ENCODE measurements around the gene DPP3.
A peak's percentile ranks its signal among the peaks of the same experiment; 100 is the strongest.
"Not testable (repeated sequence)": the region's sequence is repeated elsewhere in the genome, so short reads cannot be mapped to it uniquely, and the experiment has no call there.

The DPP3 gene

DNA sequence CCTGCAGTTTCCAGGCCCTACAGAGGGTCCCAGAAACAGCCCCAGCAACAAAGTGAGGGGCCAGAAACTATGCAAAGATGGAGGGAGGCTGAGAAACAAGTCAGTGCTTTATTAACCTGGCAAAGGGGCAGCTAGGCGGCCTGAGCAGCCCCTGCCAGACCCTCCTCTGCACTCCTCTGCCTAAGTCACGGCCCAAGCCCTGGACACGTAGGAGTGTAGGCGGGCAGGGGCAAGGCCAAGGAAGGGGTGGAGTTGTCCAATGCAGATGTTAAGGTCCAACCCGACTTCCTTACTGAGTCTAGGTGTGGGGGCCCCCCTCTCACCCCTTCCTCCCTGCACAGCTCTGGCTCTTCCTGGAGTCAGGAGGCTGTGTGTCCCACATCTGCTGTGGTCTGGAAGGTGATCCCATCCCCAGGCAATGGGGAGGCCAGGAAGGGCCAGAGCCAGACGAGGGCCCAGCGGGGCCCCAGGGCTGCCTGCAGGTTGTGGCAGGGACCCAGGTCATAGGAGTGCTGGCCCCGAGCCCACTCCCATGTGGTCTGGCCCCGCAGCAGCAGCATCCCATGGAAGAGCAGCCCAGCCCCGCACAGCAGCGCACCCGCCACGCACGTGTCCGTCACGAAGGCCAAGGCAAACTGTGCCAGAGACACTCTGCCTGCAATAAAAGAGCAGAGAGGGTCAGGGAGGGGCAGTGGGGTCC lies 59.1 kb downstream of the DPP3 start:
- no peak for DNase-seq (ENCODE audit: low read depth)

DNA sequence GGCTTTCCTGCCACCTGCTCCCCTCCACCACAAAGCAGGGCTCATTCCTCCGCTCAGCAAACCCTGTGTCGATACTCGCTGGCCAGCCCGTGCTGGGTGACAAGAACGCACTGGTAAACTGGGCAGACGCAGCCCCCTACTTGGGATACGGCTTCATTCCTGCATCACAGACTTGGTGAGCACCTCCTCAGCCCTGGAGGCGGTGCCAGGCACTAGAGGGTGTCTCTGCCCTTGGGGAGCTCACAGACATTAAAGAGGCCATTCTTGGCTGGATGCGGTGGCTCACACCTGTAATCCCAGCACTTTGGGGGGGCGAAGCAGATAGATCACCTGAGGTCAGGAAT lies 59.6 kb downstream of the DPP3 start:
- DNase-seq (ENCODE audit: low read depth): no peak

DNA sequence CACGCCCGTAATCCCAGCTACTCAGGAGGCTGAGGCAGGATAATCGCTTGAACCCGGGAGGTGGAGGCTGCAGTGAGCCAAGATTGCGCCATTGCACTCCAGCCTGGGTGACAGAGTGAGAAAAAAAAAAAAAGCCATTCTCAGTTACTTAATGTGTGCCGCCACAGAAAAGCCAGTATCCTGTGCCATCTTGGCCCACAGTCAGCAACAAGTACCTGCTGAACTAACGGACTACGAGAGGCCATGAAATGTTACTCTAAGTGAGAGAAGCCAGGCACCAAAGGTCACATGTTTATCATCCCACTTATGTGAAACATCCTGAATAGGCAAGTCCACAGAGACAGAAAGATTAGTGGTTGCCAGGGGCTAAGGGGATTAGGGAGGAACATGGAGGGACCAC lies 60.4 kb downstream of the DPP3 start:
- DNase-seq (ENCODE audit: low read depth): not testable (repeated sequence)

DNA sequence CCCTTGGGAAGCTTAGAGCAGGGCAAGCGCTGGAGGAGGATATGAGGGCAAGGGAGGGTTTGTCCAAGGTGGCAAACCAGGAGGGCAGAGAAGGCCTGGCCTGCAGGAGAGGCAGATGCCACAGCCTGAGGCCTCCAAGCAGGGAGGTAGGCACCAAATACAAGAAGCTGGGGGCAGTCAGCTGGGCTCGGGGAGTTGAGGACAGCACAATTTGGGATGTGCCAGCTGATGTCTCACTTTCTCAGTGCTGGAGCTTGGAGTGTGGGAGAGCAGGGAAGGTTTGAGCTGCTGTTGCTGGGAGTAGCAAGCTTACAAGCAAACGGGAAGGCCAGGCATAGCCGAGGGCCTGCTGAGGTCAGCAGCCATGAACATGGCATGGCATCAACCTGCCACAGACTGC lies 61.7 kb downstream of the DPP3 start:
- DNase-seq (ENCODE audit: low read depth): no peak

- no peak for DNase-seq (ENCODE audit: low read depth)
Observed at GRCh38 chr11:66542362-66542761, 62.1 kb downstream of the DPP3 start.

DNA sequence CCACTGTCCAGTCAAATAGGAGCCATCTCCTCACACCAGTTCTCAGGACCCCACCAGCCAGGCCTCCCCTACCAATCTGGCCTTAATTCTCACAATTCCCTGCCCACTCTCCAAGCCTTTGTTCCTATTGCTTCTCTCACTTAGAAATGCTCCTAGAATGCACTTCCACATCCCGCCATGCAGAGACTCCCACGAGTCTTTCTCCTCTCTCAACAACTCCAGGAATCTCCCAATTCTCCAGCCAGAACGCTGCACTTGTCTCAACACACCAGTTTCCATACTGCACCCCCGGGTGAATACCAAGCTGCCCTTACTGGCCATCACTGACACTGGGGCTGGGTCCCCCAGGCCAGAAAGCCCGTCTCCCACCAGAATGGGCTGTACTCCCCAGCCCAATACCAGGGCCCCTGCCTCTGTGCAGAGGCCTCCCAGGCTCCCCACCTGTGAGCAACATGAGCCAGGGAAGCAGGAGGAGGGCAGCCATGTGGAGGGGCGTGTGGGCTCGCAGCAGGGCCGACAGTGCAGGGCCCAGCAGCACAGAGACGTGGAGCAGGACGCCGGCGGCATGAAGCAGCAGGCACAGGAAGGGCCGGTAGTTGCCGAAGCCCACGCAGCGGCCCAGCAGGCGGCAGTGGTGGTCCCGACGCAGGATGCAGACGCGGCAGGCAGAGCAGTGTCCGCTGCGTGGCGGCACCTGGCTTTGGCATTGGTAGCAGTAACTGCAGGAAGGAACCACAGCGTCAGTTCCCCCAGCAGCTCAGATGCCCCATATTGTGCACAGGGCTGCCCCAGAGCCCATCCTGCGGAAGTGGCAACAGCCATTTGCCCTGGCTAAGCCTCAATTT lies 63.3 kb downstream of the DPP3 start:
- peak; percentile 12 for DNase-seq (ENCODE audit: low read depth)

DNA sequence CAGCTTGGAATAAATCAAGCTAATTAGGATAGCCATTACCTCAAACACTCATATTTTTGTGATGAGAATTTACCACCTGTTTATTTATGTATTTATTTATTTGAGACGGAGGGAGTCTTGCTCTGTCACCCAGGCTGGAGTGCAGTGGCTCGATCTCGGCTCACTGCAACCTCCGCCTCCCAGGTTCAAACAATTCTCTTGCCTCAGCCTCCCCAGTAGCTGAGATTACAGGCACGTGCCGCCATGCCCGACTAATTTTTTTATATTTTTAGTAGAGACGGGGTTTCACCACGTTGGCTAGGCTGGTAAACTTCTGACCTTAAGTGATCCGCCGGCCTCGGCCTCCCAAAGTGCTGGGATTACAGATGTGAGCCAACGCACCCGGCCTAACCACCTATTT lies 64.7 kb downstream of the DPP3 start:
- not testable (repeated sequence) for DNase-seq (ENCODE audit: low read depth)

DNA sequence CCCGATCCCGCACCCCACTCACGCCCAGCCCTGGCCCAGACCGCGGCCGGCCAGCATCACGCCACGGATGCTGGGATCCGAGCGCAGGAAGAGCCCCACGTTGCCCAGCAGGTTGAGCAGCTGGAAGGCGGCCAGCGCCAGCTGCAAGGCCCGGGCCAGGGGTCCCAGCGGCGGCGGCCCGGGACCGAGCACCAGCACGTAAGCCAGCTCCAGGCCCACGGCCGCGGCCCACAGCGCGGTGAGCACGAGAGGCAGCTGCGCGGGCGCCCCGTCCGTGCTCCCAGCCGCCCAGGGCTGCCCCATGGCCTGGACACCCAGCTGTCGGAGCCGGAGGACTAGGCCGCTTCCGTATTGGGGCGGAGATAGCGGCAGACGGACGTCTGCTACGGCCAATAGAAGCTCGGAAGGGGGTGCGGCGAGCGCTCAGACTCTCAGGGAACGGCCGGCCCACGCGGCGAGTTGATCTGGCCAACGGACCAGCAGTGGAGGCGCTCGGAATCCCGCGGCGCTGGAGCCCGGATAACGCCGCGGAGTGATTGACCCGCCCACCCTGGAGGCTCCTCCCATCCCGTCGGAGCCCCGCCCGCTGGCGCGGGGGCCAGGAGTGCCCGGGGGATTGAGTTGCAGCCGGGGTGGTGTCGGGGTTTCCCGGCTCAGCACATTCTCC lies 65.6 kb downstream of the DPP3 start, which contains the start of gene ZDHHC24:
TSS of gene ZDHHC24 (minus strand) at position 348 of the 667 bp plus-strand sequence. CDS start at position 303, 45 bp downstream.
- peak; percentile 94 for DNase-seq (ENCODE audit: low read depth)

DNA sequence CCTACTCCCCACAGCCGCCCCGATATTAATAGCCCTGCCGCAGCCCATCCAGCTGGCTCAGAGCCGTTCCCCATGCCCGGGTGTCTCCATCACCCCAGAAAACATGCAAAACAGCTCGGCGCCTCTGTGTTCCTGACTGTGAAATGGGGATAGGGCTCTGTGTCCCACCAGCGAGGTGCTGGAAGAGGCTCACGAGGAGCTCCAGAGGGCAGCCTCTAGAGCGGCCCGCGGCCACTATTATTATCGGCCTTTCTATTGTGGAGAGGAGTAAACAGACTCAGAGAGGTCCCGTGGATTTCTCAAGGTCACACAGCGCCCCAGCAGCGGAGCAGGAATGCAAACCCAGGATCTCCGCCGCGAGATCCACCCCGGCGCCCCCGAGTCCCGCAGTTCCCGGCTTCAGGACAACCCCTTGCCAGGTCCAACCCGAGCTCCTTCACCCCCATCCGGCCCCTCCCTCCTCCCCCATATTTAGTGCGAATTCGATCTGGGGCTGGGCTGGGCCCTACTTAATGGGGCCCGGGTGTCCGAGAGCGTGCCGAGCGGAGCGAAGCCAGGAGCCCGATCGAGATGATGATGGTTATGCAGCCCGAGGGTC lies 66.2 kb downstream of the DPP3 start, which contains the start of gene ACTN3:
TSS of gene ACTN3 (plus strand) at position 536 of the 598 bp plus-strand sequence. CDS start at position 571, 35 bp downstream.
- DNase-seq (ENCODE audit: low read depth): no peak

GRCh38 chr11:66546966-66547661 lies 66.9 kb downstream of the DPP3 start:
- DNase-seq (ENCODE audit: low read depth): no peak

DNA sequence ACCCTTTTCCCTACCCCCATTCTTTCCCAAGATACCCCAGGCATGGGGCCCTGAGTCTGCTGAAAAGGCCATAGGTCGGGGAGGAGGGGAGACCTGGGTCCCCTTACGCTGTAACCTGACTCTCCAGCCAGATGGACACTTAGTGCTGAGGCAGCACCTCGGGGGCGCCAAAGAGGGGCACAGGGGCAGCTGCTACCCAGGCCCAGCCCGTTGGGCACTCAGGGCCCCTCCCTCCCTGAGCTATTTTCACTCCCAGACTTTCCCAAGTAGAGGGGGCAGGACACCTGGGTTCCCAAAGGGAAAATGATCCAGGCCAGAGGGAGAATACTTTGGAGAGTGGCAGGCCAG lies 67.4 kb downstream of the DPP3 start:
- DNase-seq (ENCODE audit: low read depth): no peak

- DNase-seq (ENCODE audit: low read depth): no peak
Observed at GRCh38 chr11:66548041-66548440, 67.8 kb downstream of the DPP3 start.

DNA sequence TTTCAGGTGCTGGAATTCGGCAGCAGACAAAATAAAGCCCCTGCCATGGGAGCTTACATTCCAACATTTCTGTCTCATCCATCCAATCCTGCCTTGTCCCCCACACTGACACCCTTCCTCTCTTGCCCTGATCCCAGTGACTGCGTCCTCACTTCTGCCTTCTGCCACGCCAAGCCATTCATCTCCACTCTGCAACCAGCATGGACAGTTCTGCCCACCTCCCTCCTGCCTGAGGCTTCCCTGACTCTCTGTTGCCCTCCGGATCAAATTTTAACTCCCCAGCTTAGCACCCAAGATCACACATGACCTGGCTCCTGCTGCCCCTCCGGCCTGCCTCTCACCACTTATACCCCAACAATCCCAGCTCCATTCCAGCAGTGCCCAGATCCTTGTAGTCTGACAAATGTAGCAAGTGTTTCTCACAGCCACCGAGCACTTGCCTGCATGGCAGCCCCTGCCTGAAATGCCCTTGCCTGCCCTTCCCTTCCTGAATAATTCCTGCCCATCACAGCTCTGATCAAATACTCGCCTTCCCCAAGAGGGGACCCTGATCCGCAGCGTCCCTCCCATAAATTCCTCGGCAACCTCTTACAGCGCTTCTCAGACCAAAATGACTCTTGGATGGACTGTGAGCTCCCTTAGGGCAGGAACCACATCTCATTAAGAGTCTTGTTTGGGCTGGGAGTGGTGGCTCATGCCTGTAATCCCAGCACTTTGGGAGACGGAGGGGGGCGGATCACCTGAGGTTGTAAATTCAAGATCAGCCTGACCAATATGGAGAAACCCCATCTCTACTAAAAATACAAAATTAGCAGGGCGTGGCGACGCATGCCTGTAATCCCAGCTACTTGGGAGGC lies 68.8 kb downstream of the DPP3 start:
- DNase-seq (ENCODE audit: low read depth): no peak

GRCh38 chr11:66549696-66550095 lies 69.5 kb downstream of the DPP3 start:
- no peak for DNase-seq (ENCODE audit: low read depth)

DNA sequence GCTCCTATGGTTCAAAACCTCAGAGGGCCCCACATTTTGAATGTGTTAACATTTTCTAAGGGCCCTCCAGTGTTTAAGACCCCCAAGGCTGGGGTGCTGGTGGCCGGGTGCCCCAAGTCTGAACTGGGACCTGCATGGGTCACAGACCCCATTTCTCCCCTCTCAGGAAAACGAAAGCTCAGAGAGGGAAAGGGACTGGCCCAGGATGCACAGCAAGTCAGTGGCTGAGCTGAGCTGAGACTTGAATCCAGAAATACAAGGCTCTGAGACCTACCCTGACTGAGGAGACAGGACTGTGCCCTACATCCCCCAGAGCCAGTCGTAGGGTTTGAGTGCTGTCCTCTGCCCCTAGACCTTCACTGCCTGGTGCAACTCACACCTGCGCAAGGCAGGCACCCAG lies 70.7 kb downstream of the DPP3 start:
- no peak for DNase-seq (ENCODE audit: low read depth)

GRCh38 chr11:66554602-66555001 lies 74.4 kb downstream of the DPP3 start:
- no peak for DNase-seq (ENCODE audit: low read depth)

GRCh38 chr11:66555416-66555815 lies 75.2 kb downstream of the DPP3 start:
- DNase-seq (ENCODE audit: low read depth): no peak

- DNase-seq (ENCODE audit: low read depth): no peak
Observed at GRCh38 chr11:66556086-66556485, 75.9 kb downstream of the DPP3 start.

DNA sequence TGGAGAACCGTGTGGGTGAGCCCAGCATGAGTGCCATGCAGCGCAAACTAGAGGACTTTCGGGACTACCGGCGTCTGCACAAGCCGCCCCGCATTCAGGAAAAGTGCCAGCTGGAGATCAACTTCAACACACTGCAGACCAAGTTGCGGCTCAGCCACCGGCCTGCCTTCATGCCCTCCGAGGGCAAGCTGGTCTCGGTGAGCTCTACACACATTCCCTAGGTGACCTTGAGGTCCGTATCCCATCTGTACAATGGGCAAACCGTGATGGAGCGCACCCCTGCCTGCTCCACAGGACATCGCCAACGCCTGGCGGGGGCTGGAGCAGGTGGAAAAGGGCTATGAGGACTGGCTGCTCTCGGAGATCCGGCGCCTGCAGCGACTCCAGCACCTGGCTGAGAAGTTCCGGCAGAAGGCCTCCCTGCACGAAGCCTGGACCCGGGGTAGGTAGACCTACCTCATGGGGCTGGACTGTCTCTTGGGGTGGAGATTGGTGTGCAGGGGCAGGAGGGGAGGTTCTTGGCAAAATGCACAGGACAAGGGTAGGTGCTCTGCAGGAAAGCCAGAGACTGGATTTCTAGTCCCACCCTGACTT lies 77.6 kb downstream of the DPP3 start:
- DNase-seq (ENCODE audit: low read depth): no peak

Data from fibroblast of the conjunctiva (primary cell).